Keratinocyte (primary cell): ENCODE data around the gene NFAT5. TPM values are rescaled to one million over a fixed set of nuclear protein-coding genes. Genes with fewer than 3 reads are reported as not detected.
A peak's percentile ranks its signal among the peaks of the same experiment; 100 is the strongest.

Experiments
- DNase-seq: peaks from one replicate; pipeline ENCODE4 v3.0.0-alpha.2; 2011; ENCODE audit warnings: low read depth, missing footprints, low spot score
- FAIRE-seq: peaks from 2 replicates; lab custom pipeline; 2011; peaks lifted over from hg19 to GRCh38; lab: Jason Lieb, UNC
- H2AFZ ChIP-seq: 2 replicates; pipeline ENCODE4 v1.6.0; 2012; ENCODE audit warnings: low read length, control low read depth, inconsistent platforms; ENCODE audit not compliant: control insufficient read depth
- H3K27ac ChIP-seq: 2 replicates; pipeline ENCODE4 v1.5.1; 2011; ENCODE audit warnings: low read length; ENCODE audit not compliant: control insufficient read depth, insufficient read depth
- H3K27me3 ChIP-seq: 3 replicates; pipeline ENCODE4 v1.6.0; 2011; ENCODE audit warnings: low read length; ENCODE audit not compliant: control insufficient read depth, insufficient read depth; ENCODE audit errors: extremely low read depth
- H3K36me3 ChIP-seq, 2 experiments: 2 replicates in 1 of 2; 3 replicates in 1 of 2; pipeline ENCODE4 v1.5.1; 2011; ENCODE audit warnings: low read length in 2 of 2, mild to moderate bottlenecking in 1 of 2; ENCODE audit not compliant: control insufficient read depth in 2 of 2, insufficient read depth in 2 of 2; ENCODE audit errors: extremely low read depth in 1 of 2
- H3K4me1 ChIP-seq: 3 replicates; pipeline ENCODE4 v1.5.1; 2011; ENCODE audit warnings: low read length; ENCODE audit not compliant: control insufficient read depth, insufficient read depth; ENCODE audit errors: extremely low read depth
- H3K4me2 ChIP-seq: 3 replicates; pipeline ENCODE4 v1.6.0; 2011; ENCODE audit warnings: low read depth, low read length; ENCODE audit not compliant: control insufficient read depth, insufficient read depth; ENCODE audit errors: extremely low read depth
- H3K4me3 ChIP-seq, 3 experiments: fragments of 200-600 bp in 1 of 3; sonication (generic) in 1 of 3; 2 replicates in 2 of 3; 3 replicates in 1 of 3; pipeline ENCODE4 v1.5.1; 2011 to 2016; ENCODE audit warnings: low read length in 3 of 3, mild to moderate bottlenecking in 3 of 3, control low read depth in 2 of 3, inconsistent platforms in 1 of 3, low read depth in 1 of 3, mixed read lengths in 1 of 3, mixed run types in 1 of 3, moderate library complexity in 1 of 3; ENCODE audit not compliant: control insufficient read depth in 2 of 3, insufficient read depth in 2 of 3; ENCODE audit errors: extremely low read depth in 1 of 3
- H3K79me2 ChIP-seq: 2 replicates; pipeline ENCODE4 v1.6.0; 2012; ENCODE audit warnings: low read length; ENCODE audit not compliant: control insufficient read depth, insufficient read depth
- H3K9ac ChIP-seq: 3 replicates; pipeline ENCODE4 v1.6.0; 2011; ENCODE audit warnings: low read length; ENCODE audit not compliant: control insufficient read depth, insufficient read depth; ENCODE audit errors: extremely low read depth
- H3K9me1 ChIP-seq: 3 replicates; pipeline ENCODE4 v1.6.0; 2011; ENCODE audit warnings: low read length; ENCODE audit not compliant: control insufficient read depth, insufficient read depth; ENCODE audit errors: extremely low read depth
- H3K9me3 ChIP-seq: 2 replicates; pipeline ENCODE4 v1.5.1; 2012; ENCODE audit warnings: low read depth, low read length; ENCODE audit not compliant: control insufficient read depth
- H4K20me1 ChIP-seq: 3 replicates; pipeline ENCODE4 v1.6.0; 2011; ENCODE audit warnings: low read length; ENCODE audit not compliant: control insufficient read depth, insufficient read depth; ENCODE audit errors: extremely low read depth
- CTCF ChIP-seq, 3 experiments: IDR thresholded peaks in 1 of 3; conservative IDR thresholded peaks in 1 of 3; optimal IDR thresholded peaks in 1 of 3; 2 replicates in 2 of 3; 3 replicates in 1 of 3; pipeline versions ENCODE3 to v1.5.1; 2011; ENCODE audit warnings: low read length in 3 of 3, mild to moderate bottlenecking in 3 of 3, moderate library complexity in 2 of 3, control low read depth in 1 of 3, inconsistent platforms in 1 of 3; ENCODE audit not compliant: insufficient read depth in 2 of 3; ENCODE audit errors: extremely low read depth in 1 of 3
- EZH2 ChIP-seq: IDR thresholded peaks from one replicate; pipeline ENCODE4 v1.6.1; 2012; ENCODE audit warnings: inconsistent platforms, mild to moderate bottlenecking, low read length, moderate library complexity
- dilution Hi-C: fragments of 300-500 bp; cut with MboI; formaldehyde crosslinking; loops from one replicate; pipeline ENCODE4 v1.7.0; 2020; ENCODE audit warnings: low sequenced_read_pairs; ENCODE audit not compliant: extremely low pct_ligation_motif_present
- polyA plus RNA-seq, 5 experiments: library from polyadenylated mRNA; depleted of rRNA in 3 of 5; stranded (reverse) in 3 of 5; stranded (forward) in 1 of 5; unstranded in 1 of 5; fragments of >200 nt; gene quantifications; 1 replicate in 1 of 5; 2 replicates in 3 of 5; 3 replicates in 1 of 5; pipeline versions ENCODE4 v1.2.1 to v1.2.3, GENCODE V29; 2011 to 2012; ENCODE audit warnings: missing spikeins in 2 of 5, low read depth in 1 of 5, low replicate concordance in 1 of 5

NFAT5 gene
- polyA plus RNA-seq, 1 donor (not counting 4 experiments of a cell fraction or from before 2014, with no cell fraction given) = 24.9 TPM

GRCh38 chr16:69596801-69597200 is 31.0 kb downstream of the NFAT5 start:
- H3K27ac ChIP-seq = no peak overlapping the region
- no peak for TF ChIP-seq CTCF (optimal IDR thresholded peaks at IDR 0.05 in 1 of 3, IDR thresholded peaks at IDR 0.05 in 1 of 3, conservative IDR thresholded peaks at IDR 0.05 in 1 of 3; ENCODE audit: extremely low read depth in 1 of 3, insufficient read depth in 2 of 3, low read length in 3 of 3)
- no peak for TF ChIP-seq EZH2
- H3K9me1 ChIP-seq = no peaks in the 10 kb centered on the region
- H3K27me3 ChIP-seq = no peaks in the 10 kb centered on the region
- peaks cover 96% of the 10 kb centered on the region for H3K79me2 ChIP-seq
- no peaks in the 10 kb centered on the region for H3K9me3 ChIP-seq
- no peak overlapping the region for H2AFZ ChIP-seq
- no peak overlapping the region for H3K4me3 ChIP-seq
- peaks cover 5% of the 10 kb centered on the region for H4K20me1 ChIP-seq
- H3K4me2 ChIP-seq = no peak overlapping the region
- dilution Hi-C loops = no loop called here
- no peak for FAIRE-seq
- no peak for DNase-seq
- no peak overlapping the region for H3K9ac ChIP-seq
- peaks cover 0 to 1% of the 10 kb centered on the region in 2 experiments for H3K36me3 ChIP-seq
- peaks cover 43% of the 10 kb centered on the region for H3K4me1 ChIP-seq

GRCh38 chr16:69598045-69598444 is 32.3 kb downstream of the NFAT5 start:
- no peaks in the 10 kb centered on the region for H3K9me3 ChIP-seq
- TF ChIP-seq EZH2 = no peak
- TF ChIP-seq CTCF (optimal IDR thresholded peaks at IDR 0.05 in 1 of 3, IDR thresholded peaks at IDR 0.05 in 1 of 3, conservative IDR thresholded peaks at IDR 0.05 in 1 of 3; ENCODE audit: extremely low read depth in 1 of 3, insufficient read depth in 2 of 3, low read length in 3 of 3) = no peak
- DNase-seq = no peak
- FAIRE-seq = no peak
- no peaks in the 10 kb centered on the region for H3K9me1 ChIP-seq
- peaks cover 43% of the 10 kb centered on the region for H3K4me1 ChIP-seq
- peaks cover 0 to 1% of the 10 kb centered on the region in 2 experiments for H3K36me3 ChIP-seq
- H3K27ac ChIP-seq = peak overlapping the region; percentile 76
- H4K20me1 ChIP-seq = peaks cover 5% of the 10 kb centered on the region
- H3K27me3 ChIP-seq = no peaks in the 10 kb centered on the region
- dilution Hi-C loops = no loop called here
- H3K4me2 ChIP-seq = peak overlapping the region; percentile 74
- H3K9ac ChIP-seq = no peak overlapping the region
- peaks cover 96% of the 10 kb centered on the region for H3K79me2 ChIP-seq
- H3K4me3 ChIP-seq = no peak overlapping the region
- no peak overlapping the region for H2AFZ ChIP-seq
